ENCODE data around the gene ADAMTS13. TPM values are rescaled to one million over a fixed set of nuclear protein-coding genes. Genes with fewer than 3 reads are reported as not detected.

Gene ADAMTS13
- total and polyA plus RNA-seq, 2 donors (not counting 1 experiment from before 2014, with no cell fraction given), result 0.78 to 3.1 TPM

- Histone ChIP-seq H3K27me3 (ENCODE audit: control insufficient read depth, insufficient read depth, low read length) (no peaks in the 10 kb centered on the region), H3K36me3 (ENCODE audit: control insufficient read depth, insufficient read depth, low read length) (peaks cover 3% of the 10 kb centered on the region), H4K20me1 (ENCODE audit: control insufficient read depth, extremely low read depth, insufficient read depth, low read length) (no peaks in the 10 kb centered on the region)
Observed at GRCh38 chr9:133468777-133469421, 46.7 kb downstream of the ADAMTS13 start.

GRCh38 chr9:133470427-133470924 is 48.3 kb downstream of the ADAMTS13 start:
- Histone ChIP-seq H3K79me2 (ENCODE audit: control insufficient read depth, insufficient read depth, low read length) (no peaks in the 10 kb centered on the region), H3K9me3 (ENCODE audit: control insufficient read depth, insufficient read depth, low read depth, low read length) (no peaks in the 10 kb centered on the region), H3K4me3 (replicated peaks in 1 of 4; ENCODE audit: control extremely low read depth in 1 of 4, insufficient read depth in 1 of 4, low read depth in 3 of 4, low read length in 4 of 4) (no peak overlapping the region), H3K36me3 (ENCODE audit: control insufficient read depth, insufficient read depth, low read length) (peaks cover 10% of the 10 kb centered on the region), H3K27ac (ENCODE audit: insufficient read depth, low read length) (no peak overlapping the region), H4K20me1 (ENCODE audit: control insufficient read depth, extremely low read depth, insufficient read depth, low read length) (no peaks in the 10 kb centered on the region), H3K4me2 (ENCODE audit: extremely low read depth, insufficient read depth, low read length) (no peak overlapping the region), H2AFZ (ENCODE audit: low read length) (no peak overlapping the region), H3K4me1 (ENCODE audit: control insufficient read depth, extremely low read depth, insufficient read depth, low read length) (no peaks in the 10 kb centered on the region), H3K9ac (ENCODE audit: insufficient read depth, low read length) (no peak overlapping the region), H3K27me3 (ENCODE audit: control insufficient read depth, insufficient read depth, low read length) (no peaks in the 10 kb centered on the region)
- no peak for TF ChIP-seq EZH2 (IDR thresholded peaks at IDR 0.05; ENCODE audit: low read length, missing control alignments)
- TF ChIP-seq CTCF (conservative IDR thresholded peaks at IDR 0.05 in 1 of 2, IDR thresholded peaks at IDR 0.05 in 1 of 2; ENCODE audit: low read depth in 1 of 2, low read length in 2 of 2), result no peak
- no peak for DNase-seq (ENCODE audit: low read depth in 2 of 2)

More at GRCh38 chr9:133468777-133469421, 46.7 kb downstream of the ADAMTS13 start:
- Histone ChIP-seq H3K4me3 (replicated peaks in 1 of 4; ENCODE audit: control extremely low read depth in 1 of 4, insufficient read depth in 1 of 4, low read depth in 3 of 4, low read length in 4 of 4) (no peak overlapping the region), H3K9me3 (ENCODE audit: control insufficient read depth, insufficient read depth, low read depth, low read length) (no peaks in the 10 kb centered on the region), H3K4me2 (ENCODE audit: extremely low read depth, insufficient read depth, low read length) (no peak overlapping the region), H3K9ac (ENCODE audit: insufficient read depth, low read length) (no peak overlapping the region), H3K4me1 (ENCODE audit: control insufficient read depth, extremely low read depth, insufficient read depth, low read length) (no peaks in the 10 kb centered on the region), H3K27ac (ENCODE audit: insufficient read depth, low read length) (no peak overlapping the region), H2AFZ (ENCODE audit: low read length) (no peak overlapping the region), H3K79me2 (ENCODE audit: control insufficient read depth, insufficient read depth, low read length) (no peaks in the 10 kb centered on the region)
- no peak for TF ChIP-seq CTCF (conservative IDR thresholded peaks at IDR 0.05 in 1 of 2, IDR thresholded peaks at IDR 0.05 in 1 of 2; ENCODE audit: low read depth in 1 of 2, low read length in 2 of 2)
- no peak for TF ChIP-seq EZH2 (IDR thresholded peaks at IDR 0.05; ENCODE audit: low read length, missing control alignments)
- no peak for DNase-seq (ENCODE audit: low read depth in 2 of 2)

- DNase-seq (ENCODE audit: low read depth in 2 of 2), result no peak
- TF ChIP-seq CTCF (conservative IDR thresholded peaks at IDR 0.05 in 1 of 2, IDR thresholded peaks at IDR 0.05 in 1 of 2; ENCODE audit: low read depth in 1 of 2, low read length in 2 of 2) (no peak), EZH2 (IDR thresholded peaks at IDR 0.05; ENCODE audit: low read length, missing control alignments) (no peak)
- H2AFZ ChIP-seq (ENCODE audit: low read length), result no peak overlapping the region
Observed at GRCh38 chr9:133470988-133471387, 48.8 kb downstream of the ADAMTS13 start.

More at GRCh38 chr9:133470988-133471387, 48.8 kb downstream of the ADAMTS13 start:
- Histone ChIP-seq H3K9me3 (ENCODE audit: control insufficient read depth, insufficient read depth, low read depth, low read length) (no peaks in the 10 kb centered on the region), H4K20me1 (ENCODE audit: control insufficient read depth, extremely low read depth, insufficient read depth, low read length) (no peaks in the 10 kb centered on the region), H3K4me2 (ENCODE audit: extremely low read depth, insufficient read depth, low read length) (no peak overlapping the region), H3K27ac (ENCODE audit: insufficient read depth, low read length) (no peak overlapping the region), H3K27me3 (ENCODE audit: control insufficient read depth, insufficient read depth, low read length) (no peaks in the 10 kb centered on the region), H3K79me2 (ENCODE audit: control insufficient read depth, insufficient read depth, low read length) (no peaks in the 10 kb centered on the region), H3K9ac (ENCODE audit: insufficient read depth, low read length) (no peak overlapping the region), H3K4me1 (ENCODE audit: control insufficient read depth, extremely low read depth, insufficient read depth, low read length) (no peaks in the 10 kb centered on the region), H3K36me3 (ENCODE audit: control insufficient read depth, insufficient read depth, low read length) (peaks cover 12% of the 10 kb centered on the region), H3K4me3 (replicated peaks in 1 of 4; ENCODE audit: control extremely low read depth in 1 of 4, insufficient read depth in 1 of 4, low read depth in 3 of 4, low read length in 4 of 4) (no peak overlapping the region)
